WTC11 (cell line): Measurements from ENCODE around the gene ZNF775. TPM values are rescaled to one million over a fixed set of nuclear protein-coding genes. Genes with fewer than 3 reads are reported as not detected.

Source experiments
- AFF4 ChIP-seq: sonication (generic); formaldehyde crosslinking; IDR thresholded peaks from 2 replicates; pipeline ENCODE4 v1.8.1; 2023; ENCODE audit warnings: mild to moderate bottlenecking, missing genetic modification reagents, borderline replicate concordance
- CDX4 ChIP-seq: fragments of 250-450 bp; sonication (Bioruptor Pico); IDR thresholded peaks from 2 replicates; pipeline ENCODE4 v1.9.0; 2021; ENCODE audit warnings: moderate library complexity, mild to moderate bottlenecking, inconsistent platforms, borderline replicate concordance
- CTCF ChIP-seq: fragments of 200-600 bp; IDR thresholded peaks from 2 replicates; pipeline ENCODE4 v1.8.0; 2022; ENCODE audit warnings: antibody characterized with exemption
- ESRRA ChIP-seq: sonication (generic); formaldehyde crosslinking; IDR thresholded peaks from 2 replicates; pipeline ENCODE4 v1.8.1; 2022; ENCODE audit warnings: mild to moderate bottlenecking, missing genetic modification reagents, borderline replicate concordance
- FOXP4 ChIP-seq: sonication (generic); formaldehyde crosslinking; IDR thresholded peaks from 2 replicates; pipeline ENCODE4 v1.8.0; 2022; ENCODE audit warnings: mild to moderate bottlenecking, missing genetic modification reagents
- GRHL2 ChIP-seq: fragments of 250-450 bp; sonication (Bioruptor Pico); IDR thresholded peaks from 2 replicates; pipeline ENCODE4 v1.8.0; 2022; ENCODE audit warnings: mild to moderate bottlenecking, moderate library complexity; ENCODE audit not compliant: insufficient replicate concordance, severe bottlenecking
- IRF1 ChIP-seq: sonication (generic); formaldehyde crosslinking; IDR thresholded peaks from 2 replicates; pipeline ENCODE4 v1.8.0; 2023; ENCODE audit warnings: missing genetic modification reagents
- IRF2 ChIP-seq: sonication (generic); formaldehyde crosslinking; IDR thresholded peaks from 2 replicates; pipeline ENCODE4 v1.8.0; 2022; ENCODE audit warnings: low read depth, missing genetic modification reagents, borderline replicate concordance
- JAZF1 ChIP-seq: fragments of 250-450 bp; sonication (Bioruptor Pico); IDR thresholded peaks from 2 replicates; pipeline ENCODE4 v1.9.0; 2021; ENCODE audit warnings: moderate library complexity, mild to moderate bottlenecking, inconsistent platforms
- KAT7 ChIP-seq: sonication (generic); formaldehyde crosslinking; IDR thresholded peaks from 2 replicates; pipeline ENCODE4 v1.8.1; 2023; ENCODE audit warnings: missing genetic modification reagents, mild to moderate bottlenecking, borderline replicate concordance
- NR3C1 ChIP-seq: sonication (generic); formaldehyde crosslinking; conservative IDR thresholded peaks from 2 replicates; pipeline ENCODE4 v1.8.1; 2023; ENCODE audit warnings: low read depth, mild to moderate bottlenecking, missing genetic modification reagents
- TCF7 ChIP-seq: sonication (generic); formaldehyde crosslinking; IDR thresholded peaks from 2 replicates; pipeline ENCODE4 v1.8.0; 2022; ENCODE audit warnings: mild to moderate bottlenecking, low read depth, missing genetic modification reagents, moderate library complexity
- ZBTB21 ChIP-seq: sonication (generic); formaldehyde crosslinking; IDR thresholded peaks from 2 replicates; pipeline ENCODE4 v1.8.1; 2023; ENCODE audit warnings: mild to moderate bottlenecking, missing genetic modification reagents, borderline replicate concordance
- ZBTB43 ChIP-seq: sonication (generic); formaldehyde crosslinking; IDR thresholded peaks from 2 replicates; pipeline ENCODE4 v1.8.1; 2023; ENCODE audit warnings: mild to moderate bottlenecking, missing genetic modification reagents
- ZNF138 ChIP-seq: sonication (generic); formaldehyde crosslinking; conservative IDR thresholded peaks from 2 replicates; pipeline ENCODE4 v1.8.1; 2022; ENCODE audit warnings: mild to moderate bottlenecking, moderate library complexity, missing genetic modification reagents
- ZNF219 ChIP-seq: sonication (generic); formaldehyde crosslinking; IDR thresholded peaks from 2 replicates; pipeline ENCODE4 v1.8.0; 2023; ENCODE audit warnings: missing genetic modification reagents, mild to moderate bottlenecking, borderline replicate concordance
- ZNF281 ChIP-seq: sonication (generic); formaldehyde crosslinking; IDR thresholded peaks from 2 replicates; pipeline ENCODE4 v1.8.0; 2023; ENCODE audit warnings: mild to moderate bottlenecking, missing genetic modification reagents
- ZNF416 ChIP-seq: fragments of 250-450 bp; sonication (Bioruptor Pico); IDR thresholded peaks from 2 replicates; pipeline ENCODE4 v1.9.0; 2021; ENCODE audit warnings: mild to moderate bottlenecking, inconsistent platforms
- ZNF425 ChIP-seq: fragments of 250-450 bp; sonication (Bioruptor Pico); conservative IDR thresholded peaks from 2 replicates; pipeline ENCODE4 v1.9.0; 2021; ENCODE audit warnings: mild to moderate bottlenecking
- ZSCAN18 ChIP-seq: fragments of 250-450 bp; sonication (Bioruptor Pico); IDR thresholded peaks from 2 replicates; pipeline ENCODE4 v2.1.2; 2022; ENCODE audit warnings: mild to moderate bottlenecking, moderate library complexity
- total RNA-seq: library from RNA; stranded (reverse); gene quantifications from 3 replicates; pipeline ENCODE4 v1.2.3, GENCODE V29; 2021

ZNF775 gene
- total RNA-seq, 1 experiment from 2014 or later: 25.4 TPM

GRCh38 chr7:150383710-150384397 is 4.7 kb downstream of the ZNF775 start (continued):
- TF ChIP-seq ZSCAN18 (CRISPR knock-in tag): no peak
- no peak for TF ChIP-seq ZNF219
- no peak for TF ChIP-seq ZNF425 (CRISPR knock-in tag)
- no peak for TF ChIP-seq CDX4
- TF ChIP-seq FOXP4: peak; percentile 68; the same call in 1 of the 2 replicates
- TF ChIP-seq IRF2 (CRISPR knock-in tag): no peak
- TF ChIP-seq NR3C1 (CRISPR knock-in tag): no peak
- TF ChIP-seq IRF1: no peak
- TF ChIP-seq ZBTB21 (CRISPR knock-in tag): peak; percentile 70
- 0 out of 2 replicates have a peak, but pooled peaks have one; percentile 65 for TF ChIP-seq KAT7
- peak; percentile 83; the same call in 1 of the 2 replicates for TF ChIP-seq ZNF281
- TF ChIP-seq ZNF416 (CRISPR knock-in tag): no peak
- TF ChIP-seq JAZF1 (CRISPR knock-in tag): no peak
- TF ChIP-seq ZNF138 (CRISPR knock-in tag): no peak; the same call in 1 of the 2 replicates
- TF ChIP-seq ESRRA (CRISPR knock-in tag): no peak
- no peak for TF ChIP-seq GRHL2 (CRISPR knock-in tag)
- TF ChIP-seq ZBTB43 (CRISPR knock-in tag): no peak
- no peak; the same call in 1 of the 2 replicates for TF ChIP-seq AFF4 (CRISPR knock-in tag)
- no peak for TF ChIP-seq TCF7 (CRISPR knock-in tag)
- TF ChIP-seq CTCF: no peak
